ENCODE measurements around the gene SPATA19. TPM values are rescaled to one million over a fixed set of nuclear protein-coding genes. Genes with fewer than 3 reads are reported as not detected.

SPATA19 gene, protein sequence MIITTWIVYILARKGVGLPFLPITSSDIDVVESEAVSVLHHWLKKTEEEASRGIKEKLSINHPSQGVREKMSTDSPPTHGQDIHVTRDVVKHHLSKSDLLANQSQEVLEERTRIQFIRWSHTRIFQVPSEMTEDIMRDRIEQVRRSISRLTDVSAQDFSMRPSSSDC
- not detected in 2 replicates for total RNA-seq

DNA sequence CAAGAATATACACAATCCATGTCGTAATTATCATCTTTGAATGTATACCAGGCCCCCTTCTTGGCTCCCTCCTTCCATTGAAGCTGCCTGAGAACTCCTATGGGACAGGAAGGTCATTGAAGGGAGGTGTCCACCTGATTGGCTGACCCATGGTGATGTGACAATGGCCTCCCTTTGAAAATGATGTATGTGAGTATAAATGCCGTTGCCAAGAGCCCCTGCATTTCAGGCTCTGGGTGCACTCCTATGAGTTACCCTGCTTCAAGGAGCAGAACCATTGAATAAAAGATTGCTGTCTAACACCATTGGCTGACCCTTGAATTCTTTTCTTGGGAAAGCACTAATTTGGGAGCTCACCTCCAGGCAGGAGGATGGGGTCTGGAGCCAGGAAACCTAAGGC, at the start of gene SPATA19:
Gene SPATA19, minus strand, starts transcription at position 101 of the 400 bp plus-strand sequence. Its CDS starts 67 bp downstream, at position 34.
- Mint-ChIP-seq H3K36me3 (ENCODE audit: low read depth) (no peaks in the 10 kb centered on the region), H3K27me3 (ENCODE audit: low read depth) (peaks cover 13% of the 10 kb centered on the region), H3K4me1 (ENCODE audit: low read depth) (no peaks in the 10 kb centered on the region), H3K9me3 (no peaks in the 10 kb centered on the region), H3K27ac (no peak within 1 kb of the TSS), H3K4me3 (ENCODE audit: low read depth) (no peak within 1 kb of the TSS)
- DNase-seq (ENCODE audit: low spot score): no peak
- intact Hi-C loops (cut with micrococcal nuclease): no loop called here

DNA sequence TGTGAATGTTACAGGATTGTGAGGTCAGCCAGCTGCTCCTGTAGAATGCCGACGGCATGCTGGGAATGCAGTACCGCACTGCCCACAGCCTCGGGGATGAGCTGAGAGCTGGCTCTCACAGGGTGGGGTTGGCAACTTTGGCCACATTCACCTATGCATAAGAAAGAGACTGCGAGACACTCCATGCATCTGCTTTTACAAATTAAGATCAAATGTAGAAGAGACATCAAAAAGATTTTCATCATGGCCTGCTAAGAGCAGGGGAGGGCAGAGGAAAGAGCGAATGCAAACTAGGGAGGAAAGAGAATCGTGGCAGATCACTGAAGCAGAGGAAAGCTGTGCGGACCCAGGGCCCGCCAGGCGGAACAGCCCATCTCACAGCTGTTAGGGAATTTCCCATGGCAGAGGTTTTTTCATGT, 49.8 kb upstream of the SPATA19 start:
- no peak overlapping the region for H3K27ac Mint-ChIP-seq
- H3K27me3 Mint-ChIP-seq (ENCODE audit: low read depth): peaks cover 6% of the 10 kb centered on the region
- no peak overlapping the region for H3K4me3 Mint-ChIP-seq (ENCODE audit: low read depth)
- intact Hi-C loops (cut with micrococcal nuclease): no loop called here
- H3K9me3 Mint-ChIP-seq: no peaks in the 10 kb centered on the region
- H3K4me1 Mint-ChIP-seq (ENCODE audit: low read depth): no peaks in the 10 kb centered on the region
- DNase-seq (ENCODE audit: low spot score): no peak
- H3K36me3 Mint-ChIP-seq (ENCODE audit: low read depth): peaks cover 16% of the 10 kb centered on the region

DNA sequence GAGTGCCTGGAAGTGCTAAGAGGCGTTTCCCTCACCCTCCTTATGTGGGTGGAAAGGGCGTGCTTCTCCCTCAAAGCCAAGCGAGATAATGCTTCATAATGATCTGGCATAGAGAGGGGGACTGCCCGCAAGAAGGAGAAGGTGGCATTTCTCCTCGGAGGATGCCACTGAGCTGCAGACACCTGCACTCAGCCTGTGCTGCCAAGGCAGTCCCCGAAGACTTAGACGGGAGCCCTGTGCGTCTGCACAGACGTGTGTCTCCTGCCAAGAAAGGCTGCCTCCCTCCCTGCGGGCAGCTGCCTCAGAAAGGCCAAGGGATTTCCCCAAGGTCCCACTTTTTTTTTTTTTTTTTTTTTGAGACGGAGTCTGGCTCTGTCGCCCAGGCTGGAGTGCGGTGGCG, 48.1 kb upstream of the SPATA19 start:
- H3K4me1 Mint-ChIP-seq (ENCODE audit: low read depth): no peaks in the 10 kb centered on the region
- intact Hi-C loops (cut with micrococcal nuclease): no loop called here
- DNase-seq (ENCODE audit: low spot score): no peak
- no peak overlapping the region for H3K4me3 Mint-ChIP-seq (ENCODE audit: low read depth)
- H3K27ac Mint-ChIP-seq: no peak overlapping the region
- peaks cover 8% of the 10 kb centered on the region for H3K36me3 Mint-ChIP-seq (ENCODE audit: low read depth)
- H3K9me3 Mint-ChIP-seq: no peaks in the 10 kb centered on the region
- peaks cover 10% of the 10 kb centered on the region for H3K27me3 Mint-ChIP-seq (ENCODE audit: low read depth)

DNA sequence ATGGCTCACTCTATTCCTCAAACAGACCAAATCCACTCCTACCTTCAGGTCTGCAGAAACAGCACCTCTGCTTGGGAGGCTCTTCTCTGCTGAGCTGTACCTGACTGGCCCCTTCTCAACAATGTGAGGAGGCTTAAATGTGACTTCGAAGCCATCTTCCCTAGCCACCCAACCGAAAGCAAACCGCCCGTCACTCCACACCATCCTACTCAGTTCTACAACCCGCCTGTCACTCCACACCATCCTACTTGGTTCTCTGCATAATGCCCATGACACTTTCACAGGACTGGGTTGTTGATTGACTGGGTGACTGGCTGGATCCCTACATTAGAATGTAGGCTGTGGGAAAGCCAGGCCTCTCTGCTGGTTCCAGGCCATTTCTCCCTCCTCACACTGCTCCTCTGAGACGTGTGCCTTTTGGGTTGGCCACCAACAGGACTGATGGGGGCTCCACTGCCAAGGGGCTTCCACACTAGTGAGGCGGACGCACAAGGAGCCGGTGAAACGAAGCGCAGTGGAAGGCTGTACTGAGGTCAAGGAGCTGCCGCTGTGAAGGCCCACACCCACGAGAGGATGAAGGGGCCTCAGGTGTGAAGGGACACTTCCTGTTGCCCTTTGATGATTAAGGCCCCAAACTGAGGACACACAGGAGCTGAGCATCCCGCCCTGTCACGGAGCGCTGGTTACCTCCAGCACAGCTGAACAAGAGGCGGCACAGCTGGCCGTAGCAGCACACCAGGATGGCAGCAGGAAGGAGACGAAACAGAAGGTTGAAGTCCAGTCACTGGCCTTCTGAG, 47.5 kb upstream of the SPATA19 start:
- Mint-ChIP-seq H3K27me3 (ENCODE audit: low read depth) (peaks cover 11% of the 10 kb centered on the region), H3K27ac (no peak overlapping the region), H3K9me3 (no peaks in the 10 kb centered on the region), H3K4me1 (ENCODE audit: low read depth) (no peaks in the 10 kb centered on the region), H3K36me3 (ENCODE audit: low read depth) (peaks cover 5% of the 10 kb centered on the region), H3K4me3 (ENCODE audit: low read depth) (no peak overlapping the region)
- intact Hi-C loops (cut with micrococcal nuclease): no loop called here
- no peak for DNase-seq (ENCODE audit: low spot score)

DNA sequence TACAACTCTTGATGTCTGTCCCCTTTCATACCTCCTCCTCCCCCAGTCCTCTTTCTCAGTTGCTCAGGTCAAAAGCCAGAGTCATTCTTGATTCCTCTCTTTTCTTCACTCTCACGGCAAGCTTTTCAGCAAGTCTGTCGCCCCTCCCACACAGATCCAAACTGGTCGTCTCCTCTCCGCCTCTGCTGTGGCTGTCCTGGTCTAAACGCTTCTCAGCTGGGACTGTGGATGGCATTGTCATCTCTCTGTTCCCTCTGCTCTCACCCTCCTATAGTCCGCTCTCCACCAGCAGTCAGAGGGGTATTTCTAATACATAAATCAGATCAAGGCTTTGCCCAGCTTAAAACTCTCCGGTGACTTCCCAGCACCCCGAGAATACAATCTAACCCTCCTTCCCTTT, 46.8 kb upstream of the SPATA19 start:
- H3K4me3 Mint-ChIP-seq (ENCODE audit: low read depth): no peak overlapping the region
- no peak for DNase-seq (ENCODE audit: low spot score)
- H3K27me3 Mint-ChIP-seq (ENCODE audit: low read depth): peaks cover 12% of the 10 kb centered on the region
- no peak overlapping the region for H3K27ac Mint-ChIP-seq
- intact Hi-C loops (cut with micrococcal nuclease): no loop called here
- H3K9me3 Mint-ChIP-seq: no peaks in the 10 kb centered on the region
- no peaks in the 10 kb centered on the region for H3K4me1 Mint-ChIP-seq (ENCODE audit: low read depth)
- H3K36me3 Mint-ChIP-seq (ENCODE audit: low read depth): peaks cover under 1% of the 10 kb centered on the region

DNA sequence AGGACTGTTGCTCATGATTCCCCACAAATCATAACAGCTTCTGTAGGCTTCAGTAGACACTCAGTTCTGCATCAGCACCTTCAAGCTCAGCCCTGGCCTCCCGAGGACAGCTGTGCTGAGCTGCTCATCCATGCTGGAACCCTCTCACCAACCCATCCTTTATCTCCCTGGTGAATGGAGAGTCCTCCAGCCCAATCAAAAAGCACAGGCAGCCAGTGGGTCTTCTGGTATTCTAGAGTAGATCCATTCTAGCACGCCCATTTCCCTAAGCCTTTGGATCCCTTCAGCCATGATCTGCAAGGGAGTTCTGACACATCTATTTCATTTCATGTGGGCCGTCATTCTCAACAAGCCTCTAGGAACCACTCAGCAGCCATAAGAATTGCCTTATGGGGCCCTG, 44.6 kb upstream of the SPATA19 start:
- DNase-seq (ENCODE audit: low spot score): no peak
- no peak overlapping the region for H3K27ac Mint-ChIP-seq
- H3K4me1 Mint-ChIP-seq (ENCODE audit: low read depth): no peaks in the 10 kb centered on the region
- H3K9me3 Mint-ChIP-seq: no peaks in the 10 kb centered on the region
- intact Hi-C loops (cut with micrococcal nuclease): no loop called here
- no peak overlapping the region for H3K4me3 Mint-ChIP-seq (ENCODE audit: low read depth)
- H3K36me3 Mint-ChIP-seq (ENCODE audit: low read depth): no peaks in the 10 kb centered on the region
- peaks cover 20% of the 10 kb centered on the region for H3K27me3 Mint-ChIP-seq (ENCODE audit: low read depth)

DNA sequence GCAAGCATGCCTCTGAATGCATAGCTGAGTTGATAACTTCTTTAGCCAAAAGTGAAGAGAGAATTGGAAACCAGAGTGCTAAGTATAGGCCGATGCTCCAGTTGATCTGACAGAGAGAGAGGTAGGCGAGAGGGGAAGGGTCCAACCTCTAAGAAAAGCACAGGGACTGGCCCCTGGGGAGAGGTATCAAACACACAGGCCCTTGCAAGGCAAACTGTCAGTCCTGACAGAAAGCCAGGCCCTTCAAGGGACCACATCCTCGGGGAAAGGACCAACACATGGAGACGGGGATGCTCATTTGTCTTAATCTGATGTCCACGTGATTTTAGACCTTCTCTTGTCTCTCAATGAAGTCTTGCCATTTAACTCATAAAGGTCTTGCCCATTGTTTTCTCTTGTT, 43.9 kb upstream of the SPATA19 start:
- no peak overlapping the region for H3K27ac Mint-ChIP-seq
- peaks cover 24% of the 10 kb centered on the region for H3K27me3 Mint-ChIP-seq (ENCODE audit: low read depth)
- no peak for DNase-seq (ENCODE audit: low spot score)
- no peaks in the 10 kb centered on the region for H3K36me3 Mint-ChIP-seq (ENCODE audit: low read depth)
- no peaks in the 10 kb centered on the region for H3K9me3 Mint-ChIP-seq
- H3K4me3 Mint-ChIP-seq (ENCODE audit: low read depth): no peak overlapping the region
- no peaks in the 10 kb centered on the region for H3K4me1 Mint-ChIP-seq (ENCODE audit: low read depth)
- intact Hi-C loops (cut with micrococcal nuclease): no loop called here

DNA sequence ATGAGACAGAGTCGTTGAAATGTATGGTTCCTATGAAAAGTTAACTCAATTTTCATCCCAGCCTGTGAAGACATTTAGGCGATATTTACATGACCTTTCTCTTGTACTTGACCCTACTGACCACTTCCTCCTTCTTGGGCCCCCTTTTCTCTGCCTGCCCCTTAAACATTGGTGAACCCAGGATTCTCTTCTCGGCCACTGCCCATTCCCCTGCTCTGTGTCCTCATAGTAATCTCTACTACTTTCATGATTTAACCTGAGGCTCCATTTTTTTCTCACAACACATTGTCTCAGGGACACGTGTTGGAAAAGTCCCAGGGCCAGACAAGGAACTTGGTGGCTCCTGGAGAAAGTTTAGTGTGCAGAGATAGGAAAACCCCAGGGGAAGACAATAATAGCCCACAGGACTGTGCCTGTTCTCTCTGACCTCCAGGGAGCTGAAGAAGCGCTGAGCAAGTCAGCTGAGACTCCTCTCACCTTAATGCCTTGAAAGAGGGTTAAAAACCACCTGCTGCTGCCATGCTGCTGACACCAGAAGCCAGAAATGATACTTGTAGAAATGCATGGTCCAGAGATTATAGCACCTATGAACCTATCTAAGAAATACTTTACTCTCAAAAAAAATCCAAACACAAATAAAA, 42.5 kb upstream of the SPATA19 start:
- intact Hi-C loops (cut with micrococcal nuclease): no loop called here
- no peaks in the 10 kb centered on the region for H3K4me1 Mint-ChIP-seq (ENCODE audit: low read depth)
- no peak for DNase-seq (ENCODE audit: low spot score)
- no peaks in the 10 kb centered on the region for H3K36me3 Mint-ChIP-seq (ENCODE audit: low read depth)
- H3K4me3 Mint-ChIP-seq (ENCODE audit: low read depth): no peak overlapping the region
- H3K9me3 Mint-ChIP-seq: no peaks in the 10 kb centered on the region
- no peak overlapping the region for H3K27ac Mint-ChIP-seq
- H3K27me3 Mint-ChIP-seq (ENCODE audit: low read depth): peaks cover 26% of the 10 kb centered on the region

DNA sequence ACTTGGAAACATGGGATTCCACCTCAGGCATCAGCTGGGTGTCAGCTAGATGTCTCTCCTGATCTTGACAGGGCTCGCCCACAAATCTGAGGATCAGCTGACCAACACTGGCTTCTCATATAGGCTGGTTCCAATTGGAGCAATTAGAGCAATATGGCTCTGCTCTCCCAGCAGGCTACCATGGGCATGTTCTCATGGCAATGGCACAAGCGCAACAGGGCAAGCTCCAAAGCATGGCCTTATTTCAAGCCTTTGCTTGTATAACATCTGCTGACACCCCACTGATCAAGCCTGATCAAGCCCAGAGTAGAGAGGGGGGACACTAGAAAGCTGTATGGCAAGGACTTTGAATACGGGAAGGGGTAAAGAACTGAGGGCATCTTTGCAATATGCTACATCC, 40.7 kb upstream of the SPATA19 start:
- Mint-ChIP-seq H3K36me3 (ENCODE audit: low read depth) (no peaks in the 10 kb centered on the region), H3K27ac (no peak overlapping the region), H3K4me3 (ENCODE audit: low read depth) (no peak overlapping the region), H3K9me3 (peaks cover 5% of the 10 kb centered on the region), H3K4me1 (ENCODE audit: low read depth) (no peaks in the 10 kb centered on the region), H3K27me3 (ENCODE audit: low read depth) (peaks cover 24% of the 10 kb centered on the region)
- intact Hi-C loops (cut with micrococcal nuclease): no loop called here
- no peak for DNase-seq (ENCODE audit: low spot score)

DNA sequence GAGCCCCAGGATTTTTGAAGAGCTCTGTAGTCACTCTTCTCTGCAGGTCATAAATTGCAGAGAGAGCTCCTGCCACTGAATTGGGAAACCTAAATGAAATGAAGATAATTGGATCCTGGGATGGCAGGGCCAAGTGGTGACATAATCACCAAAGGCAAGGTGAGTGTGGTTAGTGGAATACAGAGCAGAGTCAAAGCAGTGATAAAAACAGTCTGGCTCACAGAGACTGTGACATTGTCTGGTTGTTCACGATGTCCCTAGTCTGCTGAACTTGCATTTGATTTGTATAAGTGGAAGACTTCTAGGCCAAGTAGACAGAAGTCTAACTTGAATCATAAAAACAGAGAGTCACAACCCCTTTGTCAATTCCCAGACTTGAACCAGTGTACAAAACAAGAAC, 26.8 kb upstream of the SPATA19 start:
- Mint-ChIP-seq H3K36me3 (ENCODE audit: low read depth) (no peaks in the 10 kb centered on the region), H3K27me3 (ENCODE audit: low read depth) (peaks cover 5% of the 10 kb centered on the region), H3K4me1 (ENCODE audit: low read depth) (no peaks in the 10 kb centered on the region), H3K27ac (no peak overlapping the region), H3K4me3 (ENCODE audit: low read depth) (no peak overlapping the region), H3K9me3 (no peaks in the 10 kb centered on the region)
- intact Hi-C loops (cut with micrococcal nuclease): no loop called here
- no peak for DNase-seq (ENCODE audit: low spot score)

DNA sequence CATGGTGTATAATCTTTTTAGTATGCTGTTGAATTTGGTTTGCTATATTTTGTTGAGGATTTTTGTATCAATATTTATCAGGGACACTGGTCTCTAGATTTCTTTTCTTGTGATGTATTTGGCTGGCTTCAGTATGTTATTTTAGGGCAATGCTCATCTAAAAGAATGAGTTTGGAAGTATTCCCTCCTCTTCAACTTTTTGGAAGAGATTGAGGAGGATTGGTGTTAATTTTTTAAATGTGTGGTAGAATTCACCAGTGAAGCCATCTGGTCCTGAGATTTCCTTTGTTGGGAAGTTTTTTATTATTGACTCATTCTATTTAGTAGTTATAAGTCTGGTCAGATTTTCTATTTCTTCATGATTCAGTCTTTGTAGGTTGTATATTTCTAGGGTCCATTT, 22.1 kb upstream of the SPATA19 start:
- Mint-ChIP-seq H3K36me3 (ENCODE audit: low read depth) (no peaks in the 10 kb centered on the region), H3K4me3 (ENCODE audit: low read depth) (no peak overlapping the region), H3K9me3 (no peaks in the 10 kb centered on the region), H3K27ac (no peak overlapping the region), H3K27me3 (ENCODE audit: low read depth) (peaks cover 5% of the 10 kb centered on the region), H3K4me1 (ENCODE audit: low read depth) (no peaks in the 10 kb centered on the region)
- intact Hi-C loops (cut with micrococcal nuclease): no loop called here
- no peak for DNase-seq (ENCODE audit: low spot score)

DNA sequence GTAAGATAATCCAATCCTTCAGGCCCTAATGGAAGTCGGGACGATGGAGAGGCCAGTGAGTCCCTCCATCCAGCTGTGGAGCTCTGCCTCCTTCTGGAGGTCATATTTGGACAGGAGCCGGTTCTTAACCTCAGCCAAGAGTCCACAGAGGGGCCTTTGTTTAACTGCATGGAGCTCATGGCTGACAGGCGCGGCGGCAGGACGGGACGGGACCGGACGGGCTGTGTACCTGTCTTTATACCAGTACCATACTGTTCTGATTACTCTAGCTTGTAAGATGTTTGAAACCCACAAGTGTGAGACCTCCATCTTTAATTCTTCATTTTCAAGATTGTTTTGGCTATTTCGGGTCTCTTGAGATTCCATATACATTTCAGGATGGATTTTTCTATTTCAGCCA, 20.2 kb upstream of the SPATA19 start:
- H3K36me3 Mint-ChIP-seq (ENCODE audit: low read depth): no peaks in the 10 kb centered on the region
- no peaks in the 10 kb centered on the region for H3K9me3 Mint-ChIP-seq
- no peak overlapping the region for H3K4me3 Mint-ChIP-seq (ENCODE audit: low read depth)
- intact Hi-C loops (cut with micrococcal nuclease): no loop called here
- H3K4me1 Mint-ChIP-seq (ENCODE audit: low read depth): no peaks in the 10 kb centered on the region
- H3K27me3 Mint-ChIP-seq (ENCODE audit: low read depth): peaks cover 6% of the 10 kb centered on the region
- DNase-seq (ENCODE audit: low spot score): no peak
- no peak overlapping the region for H3K27ac Mint-ChIP-seq

DNA sequence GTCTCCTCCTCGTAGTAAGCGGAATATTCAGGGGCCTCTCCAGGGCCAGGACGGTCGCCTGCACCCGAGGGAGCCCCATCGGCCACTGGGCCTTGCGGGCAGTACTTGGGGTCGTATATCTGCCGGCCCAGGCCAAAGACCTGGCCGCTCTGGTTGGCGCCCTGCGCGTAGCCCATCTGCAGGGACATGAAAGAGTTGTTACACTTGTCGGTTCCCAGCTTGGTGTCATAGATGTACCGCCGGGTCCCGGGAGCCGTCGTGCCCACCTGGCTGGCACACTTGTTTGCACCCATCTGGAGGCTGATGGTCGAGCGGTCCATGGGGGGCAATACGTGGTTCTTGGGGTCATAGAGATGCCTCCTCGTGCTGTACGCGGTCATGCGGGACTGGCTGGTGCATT, 19.4 kb upstream of the SPATA19 start:
- peaks cover 11% of the 10 kb centered on the region for H3K27me3 Mint-ChIP-seq (ENCODE audit: low read depth)
- H3K4me3 Mint-ChIP-seq (ENCODE audit: low read depth): no peak overlapping the region
- no peak overlapping the region for H3K27ac Mint-ChIP-seq
- DNase-seq (ENCODE audit: low spot score): no peak
- no peaks in the 10 kb centered on the region for H3K4me1 Mint-ChIP-seq (ENCODE audit: low read depth)
- no peaks in the 10 kb centered on the region for H3K36me3 Mint-ChIP-seq (ENCODE audit: low read depth)
- no peaks in the 10 kb centered on the region for H3K9me3 Mint-ChIP-seq
- intact Hi-C loops (cut with micrococcal nuclease): no loop called here
